ENCODE results near the gene AGAP9. TPM values are rescaled to one million over a fixed set of nuclear protein-coding genes. Genes with fewer than 3 reads are reported as not detected.

Gene AGAP9
- total RNA-seq, 2 experiments from 2014 or later = 3.7 to 4.1 TPM

- intact Hi-C loops (cut with DNase I, micrococcal nuclease) = no loop called here
- POLR2A ChIA-PET = no interaction called here
- no peaks in the 10 kb centered on the region for H3K4me1 Mint-ChIP-seq
- H3K4me3 Mint-ChIP-seq = no peak overlapping the region
- no peak for ATAC-seq
- CTCF ChIA-PET = no interaction called here
- no peaks in the 10 kb centered on the region for H3K36me3 Mint-ChIP-seq (ENCODE audit: low read depth)
- H3K27ac Mint-ChIP-seq = no peak overlapping the region
- peaks cover 8% of the 10 kb centered on the region for H3K27me3 Mint-ChIP-seq
- no peak for DNase-seq
- H3K9me3 Mint-ChIP-seq (ENCODE audit: low read depth) = no peaks in the 10 kb centered on the region
Observed at GRCh38 chr10:47454780-47455058, 68.7 kb downstream of the AGAP9 start.

- DNase-seq (no peak), ATAC-seq (no peak)
- intact Hi-C loops (cut with DNase I, micrococcal nuclease) = no loop called here
- Mint-ChIP-seq H3K36me3 (ENCODE audit: low read depth) (no peaks in the 10 kb centered on the region), H3K4me1 (peaks cover under 1% of the 10 kb centered on the region), H3K27me3 (peaks cover 7% of the 10 kb centered on the region), H3K4me3 (no peak overlapping the region), H3K9me3 (ENCODE audit: low read depth) (no peaks in the 10 kb centered on the region), H3K27ac (no peak overlapping the region)
- CTCF ChIA-PET = interaction anchor here (0.6 kb wide), 1 partner anchor 13 kb away, joined by 3 read pairs; no protein-coding TSS in a partner anchor
- POLR2A ChIA-PET = no interaction called here
Observed at GRCh38 chr10:47454008-47454779, 69.2 kb downstream of the AGAP9 start.

- H3K4me3 Mint-ChIP-seq = no peak overlapping the region
Observed at GRCh38 chr10:47453141-47454007, 70.1 kb downstream of the AGAP9 start.

GRCh38 chr10:47452495-47453140 lies 70.8 kb downstream of the AGAP9 start:
- ChIA-PET CTCF (no interaction called here), POLR2A (no interaction called here)
- ATAC-seq (no peak), DNase-seq (no peak)
- Mint-ChIP-seq H3K36me3 (ENCODE audit: low read depth) (no peaks in the 10 kb centered on the region), H3K4me3 (no peak overlapping the region), H3K27me3 (peaks cover 14% of the 10 kb centered on the region), H3K9me3 (ENCODE audit: low read depth) (no peaks in the 10 kb centered on the region), H3K4me1 (peaks cover 16% of the 10 kb centered on the region), H3K27ac (no peak overlapping the region)
- intact Hi-C loops (cut with DNase I, micrococcal nuclease) = no loop called here

More at GRCh38 chr10:47453141-47454007, 70.1 kb downstream of the AGAP9 start:
- no peak for DNase-seq
- Mint-ChIP-seq H3K4me1 (peaks cover 8% of the 10 kb centered on the region), H3K27ac (no peak overlapping the region), H3K36me3 (ENCODE audit: low read depth) (no peaks in the 10 kb centered on the region), H3K27me3 (peaks cover 7% of the 10 kb centered on the region), H3K9me3 (ENCODE audit: low read depth) (no peaks in the 10 kb centered on the region)
- CTCF ChIA-PET = no interaction called here
- no peak for ATAC-seq
- POLR2A ChIA-PET = no interaction called here
- intact Hi-C loops (cut with DNase I, micrococcal nuclease) = no loop called here

GRCh38 chr10:47451998-47452494 lies 71.4 kb downstream of the AGAP9 start:
- Mint-ChIP-seq H3K27ac (no peak overlapping the region), H3K27me3 (peaks cover 14% of the 10 kb centered on the region), H3K4me1 (peaks cover 16% of the 10 kb centered on the region), H3K4me3 (no peak overlapping the region), H3K36me3 (ENCODE audit: low read depth) (no peaks in the 10 kb centered on the region), H3K9me3 (ENCODE audit: low read depth) (no peaks in the 10 kb centered on the region)
- intact Hi-C loops (cut with DNase I, micrococcal nuclease) = no loop called here
- ChIA-PET CTCF (no interaction called here), POLR2A (no interaction called here)
- no peak for ATAC-seq
- no peak for DNase-seq

Other genes with a start within 250 kb of the AGAP9 start
- gene GDF10, start 223.4 kb downstream of the AGAP9 start, total RNA-seq = under 1 TPM; 0.30 to 0.32 TPM
- gene GDF2, start 201.2 kb downstream of the AGAP9 start, total RNA-seq = not detected
- not detected for gene RBP3, start 175.3 kb downstream of the AGAP9 start, total RNA-seq
- gene ZNF488, start 139.3 kb downstream of the AGAP9 start, total RNA-seq = under 1 TPM; 0.70 to 0.75 TPM
- gene ANXA8, start 39.5 kb downstream of the AGAP9 start, total RNA-seq = not detected
- gene FAM25G, start 31.9 kb downstream of the AGAP9 start, total RNA-seq = not detected
- under 1 TPM; 0.05 to 0.12 TPM for gene SYT15B, start 240.0 kb upstream of the AGAP9 start, total RNA-seq